Measurements from ENCODE around the gene PABPC4L. TPM values are rescaled to one million over a fixed set of nuclear protein-coding genes. Genes with fewer than 3 reads are reported as not detected.
"Not testable (repeated sequence)": the region's sequence is repeated elsewhere in the genome, so short reads cannot be mapped to it uniquely, and the experiment has no call there.

The PABPC4L gene
- total RNA-seq = 8.2 TPM

- peak; percentile 86 for DNase-seq
Observed at GRCh38 chr4:134201216-134202161, at the start of gene PABPC4L. Gene PABPC4L (minus strand): TSS chr4:134201789. CDS start chr4:134201019, 770 bp downstream.

- no peak for DNase-seq
Observed at GRCh38 chr4:134251322-134251721, 49.7 kb upstream of the PABPC4L start.

- no peak for DNase-seq
Observed at GRCh38 chr4:134243742-134244713, 42.4 kb upstream of the PABPC4L start.

- no peak for DNase-seq
Observed at GRCh38 chr4:134219043-134219442, 17.5 kb upstream of the PABPC4L start.

DNA sequence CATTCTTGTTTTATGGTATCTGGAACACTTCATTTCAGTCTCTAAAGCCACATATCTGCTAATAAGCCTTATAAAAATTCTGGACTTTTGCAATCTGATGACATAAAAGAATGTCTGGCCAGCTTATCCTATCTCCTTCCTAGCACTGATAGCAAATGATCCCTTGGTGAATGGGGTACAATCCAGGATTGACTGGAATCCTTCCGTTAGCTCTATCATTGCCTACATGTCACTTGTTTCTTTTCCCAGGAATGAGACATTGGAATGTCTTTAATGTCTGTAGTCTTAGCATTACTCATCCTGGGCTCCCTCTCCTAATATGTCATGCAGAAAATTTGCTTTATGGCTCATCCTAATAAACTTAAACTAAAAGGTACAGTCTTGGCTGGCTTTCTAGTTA is 14.8 kb upstream of the PABPC4L start:
- no peak for DNase-seq

GRCh38 chr4:134215620-134216344 is 14.2 kb upstream of the PABPC4L start:
- DNase-seq = no peak

GRCh38 chr4:134207955-134208354 is 6.4 kb upstream of the PABPC4L start:
- DNase-seq = not testable (repeated sequence)

DNA sequence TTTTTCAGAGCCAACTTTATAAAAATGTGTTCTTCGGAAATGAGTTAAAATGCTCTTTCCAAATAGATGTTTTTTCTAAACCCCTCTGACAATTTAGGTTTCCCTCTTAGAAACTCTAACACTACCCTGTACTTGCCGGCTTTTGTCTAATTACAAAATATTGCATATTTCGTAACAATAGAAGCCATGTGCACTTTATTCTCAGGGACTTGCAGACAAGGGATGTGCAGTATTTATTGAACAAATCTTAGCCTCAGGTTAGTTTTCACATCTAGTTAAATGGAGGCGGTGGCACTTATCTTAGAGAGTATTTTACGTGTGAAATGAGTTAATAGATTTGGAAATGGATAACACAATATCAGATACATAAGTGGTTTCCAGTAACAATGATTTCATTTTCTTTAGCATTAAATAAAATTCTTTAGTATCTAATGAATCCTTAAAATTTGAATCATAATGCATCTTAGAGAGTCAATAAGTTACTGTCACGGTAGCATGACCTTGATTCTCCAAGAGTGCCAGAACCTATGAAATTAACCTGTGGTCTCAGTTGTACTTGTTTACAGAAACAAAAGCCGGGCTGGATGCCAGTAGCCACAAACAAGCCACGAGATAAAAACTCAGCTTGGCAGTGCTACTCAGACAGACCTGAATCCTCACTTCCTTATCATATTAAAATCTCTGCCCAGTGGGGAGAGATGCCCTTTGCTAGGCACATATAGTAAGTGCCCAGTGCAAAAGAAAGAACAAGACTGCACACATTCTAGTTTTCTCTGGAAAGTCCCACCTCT is 772 bp upstream of the PABPC4L start:
- DNase-seq = no peak

GRCh38 chr4:134200811-134201215 is 776 bp downstream of the PABPC4L start:
- DNase-seq = no peak

- no peak for DNase-seq
Observed at GRCh38 chr4:134189949-134190348, 11.6 kb downstream of the PABPC4L start.

DNA sequence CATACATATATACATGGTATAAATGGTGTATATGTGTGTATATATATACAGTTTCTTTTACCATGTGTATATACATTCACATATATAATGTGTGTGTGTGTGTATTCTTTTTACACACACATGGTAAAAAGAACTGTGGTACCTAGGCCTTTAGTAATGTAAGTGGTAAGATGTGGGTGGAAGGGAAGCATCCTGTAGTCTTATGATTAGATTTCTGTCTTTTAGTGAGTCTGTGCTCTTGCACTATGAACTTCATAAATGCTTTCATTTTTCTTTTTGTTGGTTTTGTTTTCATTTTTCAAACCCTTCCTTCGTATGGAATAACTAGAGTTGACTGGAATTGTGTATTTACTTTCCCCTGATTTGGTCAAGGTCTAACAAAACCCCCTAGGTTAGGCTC is 12.1 kb downstream of the PABPC4L start:
- DNase-seq = no peak

GRCh38 chr4:134178706-134179105 is 22.9 kb downstream of the PABPC4L start:
- DNase-seq = no peak

- no peak for DNase-seq
Observed at GRCh38 chr4:134174271-134174670, 27.3 kb downstream of the PABPC4L start.

DNA sequence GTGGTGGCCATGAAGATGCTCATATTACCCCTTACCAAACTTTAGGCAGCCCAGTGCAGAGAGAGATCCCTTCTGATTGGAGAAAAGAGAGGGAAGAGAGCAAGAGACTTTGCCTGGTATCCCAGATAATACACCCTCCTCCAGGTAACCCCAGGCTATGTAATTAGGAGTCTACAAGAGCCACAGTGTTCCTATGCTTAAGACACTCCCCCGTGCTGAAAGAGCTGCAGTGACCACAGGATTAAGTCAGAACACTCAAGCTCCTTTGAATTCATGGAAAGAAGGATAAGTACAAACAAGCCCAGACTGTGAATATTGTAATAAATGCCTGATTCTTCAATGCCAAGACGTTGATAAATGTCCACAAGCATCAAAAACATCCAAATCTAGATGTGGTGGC is 41.4 kb downstream of the PABPC4L start:
- DNase-seq = no peak

GRCh38 chr4:134154097-134154496 is 47.5 kb downstream of the PABPC4L start:
- DNase-seq = no peak

DNA sequence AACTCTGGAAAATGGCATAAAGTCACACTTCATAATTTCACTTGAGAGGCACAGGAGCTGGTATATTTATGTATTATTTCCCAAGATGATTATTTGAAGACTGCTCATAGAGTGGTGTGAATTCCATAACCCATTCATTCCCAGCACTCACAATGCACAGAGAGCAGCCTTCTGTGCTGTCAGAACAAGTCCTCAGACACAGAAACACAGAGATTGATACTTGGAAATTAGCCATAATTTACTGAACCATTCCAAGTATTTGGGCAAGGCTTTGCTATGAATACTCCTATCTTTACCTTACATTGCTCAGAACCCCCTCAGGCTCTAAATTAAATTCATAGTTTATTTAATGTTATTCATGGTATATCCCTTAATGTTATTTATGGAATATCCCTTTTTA is 53.6 kb downstream of the PABPC4L start:
- DNase-seq = no peak
